Motor neuron (in vitro differentiated cells): ENCODE data around the gene OSBP2. TPM values are rescaled to one million over a fixed set of nuclear protein-coding genes. Genes with fewer than 3 reads are reported as not detected.
"Not testable (repeated sequence)": the region's sequence is repeated elsewhere in the genome, so short reads cannot be mapped to it uniquely, and the experiment has no call there.

Experiments
- ATAC-seq, 8 experiments: fragments of 200-7000 bp; cut with Tn5 transposase; replicated peaks in 6 of 8; 2 replicates each; pipeline ENCODE4 v1.8.0; 2021; ENCODE audit warnings: mild to moderate bottlenecking in 8 of 8, moderate library complexity in 8 of 8
- H3K27ac ChIP-seq, 2 donors: fragments of 250-450 bp; sonication (Bioruptor Pico); 2 replicates each; pipeline ENCODE4 v1.9.0; 2021; ENCODE audit warnings: antibody characterized with exemption in 2 of 2, mild to moderate bottlenecking in 2 of 2, moderate library complexity in 1 of 2
- H3K4me1 ChIP-seq, 2 donors: fragments of 250-450 bp; sonication (Bioruptor Pico); replicated peaks in 1 of 2; 2 replicates each; pipeline ENCODE4 v1.6.1; 2021; ENCODE audit warnings: antibody characterized with exemption in 2 of 2, mild to moderate bottlenecking in 2 of 2, moderate library complexity in 1 of 2
- H3K4me3 ChIP-seq, 5 donors: fragments of 250-450 bp; sonication (Bioruptor Pico); 2 replicates each; pipeline ENCODE4 v1.9.0; 2021; ENCODE audit warnings: antibody characterized with exemption in 5 of 5, mild to moderate bottlenecking in 5 of 5, moderate library complexity in 4 of 5
- WGBS, 10 experiments: fragments of 450-650 bp; shearing (Covaris generic); methylation state at CpG; one replicate each; pipeline ENCODE4 v1.0.0; 2022; 5-methylcytosine and 5-hydroxymethylcytosine counted together
- in situ Hi-C, 9 experiments: fragments of 400-800 bp; cut with MboI; loops; one replicate each; pipeline ENCODE4 v1.15.0; 2021; ENCODE audit warnings: low sequenced_read_pairs in 9 of 9, low pct_unique_long_range_greater_than_20kb in 2 of 9; ENCODE audit not compliant: unreplicated experiment in 9 of 9
- total RNA-seq, 8 experiments: library from RNA; unstranded; fragments of 300-600 nt; gene quantifications; 2 replicates each; pipeline versions ENCODE4 v1.2.3 to v1.2.4, GENCODE V29; 2022

The OSBP2 gene
- total RNA-seq, 8 experiments from 2014 or later, result 0.63 to 16.6 (median 5.4) TPM

- Histone ChIP-seq H3K4me3 (no peak overlapping the region), H3K4me1 (no peaks in the 10 kb centered on the region), H3K27ac (no peak overlapping the region)
- WGBS, 10 experiments, result 60 to 100% methylated on average over 1 to 2 of the region's 4 CpGs; no CpG with 5 or more reads in 8 of the 10 experiments
- in situ Hi-C loops, result loop anchor here in 3 of 9 experiments (25.0 kb wide), 3 partner anchors 117 to 158 kb away; partner anchors contain the start of gene SLC35E4 (in 2 of the 3)
- ATAC-seq, result no peak
Observed at GRCh38 chr22:30754521-30754920, 59.8 kb downstream of the OSBP2 start.

GRCh38 chr22:30754971-30755758 is 60.5 kb downstream of the OSBP2 start:
- 0 to 100% (median 75%) methylated on average over 1 to 5 of the region's 8 CpGs; no CpG with 5 or more reads in 1 of the 10 experiments for WGBS, 10 experiments
- H3K4me1 ChIP-seq, result no peaks in the 10 kb centered on the region
- in situ Hi-C loops, result loop anchor here in 4 of 9 experiments (5.0 to 25.0 kb wide), 4 partner anchors 118 to 157 kb away; partner anchors contain the start of gene SLC35E4 (in 2 of the 4)
- ATAC-seq, result peak; percentile 72 to 99 (median 85)
- no peak overlapping the region for H3K4me3 ChIP-seq
- H3K27ac ChIP-seq, result no peak overlapping the region

- in situ Hi-C loops, result loop anchor here in 4 of 9 experiments (5.0 to 25.0 kb wide), 4 partner anchors 118 to 157 kb away; partner anchors contain the start of gene SLC35E4 (in 2 of the 4)
- H3K27ac ChIP-seq, result no peak overlapping the region
- H3K4me1 ChIP-seq, result no peaks in the 10 kb centered on the region
- 82% methylated on average over 5 of the region's 7 CpGs; no CpG with 5 or more reads in 9 of the 10 experiments for WGBS, 10 experiments
- peak in 3 of 8 experiments; percentile 8 to 12 (median 9) for ATAC-seq
- H3K4me3 ChIP-seq, result no peak overlapping the region
Observed at GRCh38 chr22:30755759-30756124, 61.1 kb downstream of the OSBP2 start.

GRCh38 chr22:30763815-30764673 is 69.4 kb downstream of the OSBP2 start:
- Histone ChIP-seq H3K27ac (no peak overlapping the region), H3K4me1 (peaks cover 7 to 13% of the 10 kb centered on the region in 2 donors), H3K4me3 (no peak overlapping the region)
- ATAC-seq, result peak; percentile 74 to 92 (median 86)
- 0 to 60% (median 40%) methylated on average over 1 to 4 of the region's 12 CpGs; no CpG with 5 or more reads in 3 of the 10 experiments for WGBS, 10 experiments
- in situ Hi-C loops, result loop anchor here in 6 of 9 experiments (10.0 to 25.0 kb wide), 5 partner anchors 123 to 161 kb away; partner anchors contain the start of gene SLC35E4 (in 2 of the 6)

GRCh38 chr22:30767661-30768060 is 73.0 kb downstream of the OSBP2 start:
- no peak overlapping the region for H3K27ac ChIP-seq
- WGBS, 10 experiments, result 7 to 70% (median 40%) methylated on average over 1 to 3 of the region's 6 CpGs; no CpG with 5 or more reads in 3 of the 10 experiments
- ATAC-seq, result peak in 2 of 8 experiments; percentile 14
- peaks cover 7 to 13% of the 10 kb centered on the region in 2 donors for H3K4me1 ChIP-seq
- no peak overlapping the region for H3K4me3 ChIP-seq
- in situ Hi-C loops, result loop anchor here in 6 of 9 experiments (10.0 to 25.0 kb wide), 5 partner anchors 120 to 157 kb away; partner anchors contain the start of gene SLC35E4 (in 2 of the 6)

GRCh38 chr22:30770716-30771115 is 76.0 kb downstream of the OSBP2 start:
- in situ Hi-C loops, result loop anchor here in 3 of 9 experiments (10.0 to 25.0 kb wide), 4 partner anchors 117 to 144 kb away; partner anchors contain the start of gene SLC35E4 (in 2 of the 3)
- no peak for ATAC-seq
- WGBS, 10 experiments, result 20 to 100% (median 88%) methylated on average over 1 to 9 of the region's 9 CpGs; no CpG with 5 or more reads in 2 of the 10 experiments
- Histone ChIP-seq H3K27ac (no peak overlapping the region), H3K4me1 (peaks cover 7 to 13% of the 10 kb centered on the region in 2 donors), H3K4me3 (no peak overlapping the region)

GRCh38 chr22:30773919-30774318 is 79.2 kb downstream of the OSBP2 start:
- WGBS, 10 experiments, result 75 to 100% (median 93%) methylated on average over 1 to 5 of the region's 5 CpGs; no CpG with 5 or more reads in 2 of the 10 experiments
- H3K4me3 ChIP-seq, result no peak overlapping the region
- in situ Hi-C loops, result loop anchor here in 3 of 9 experiments (10.0 to 25.0 kb wide), 4 partner anchors 113 to 141 kb away; partner anchors contain the start of gene SLC35E4 (in 2 of the 3)
- H3K4me1 ChIP-seq, result no peaks in the 10 kb centered on the region
- no peak for ATAC-seq
- no peak overlapping the region for H3K27ac ChIP-seq

- 73 to 100% (median 93%) methylated on average over 1 to 4 of the region's 4 CpGs; no CpG with 5 or more reads in 1 of the 10 experiments for WGBS, 10 experiments
- Histone ChIP-seq H3K4me3 (no peak overlapping the region), H3K27ac (no peak overlapping the region), H3K4me1 (no peaks in the 10 kb centered on the region)
- in situ Hi-C loops, result loop anchor here in 3 of 9 experiments (10.0 to 25.0 kb wide), 4 partner anchors 113 to 140 kb away; partner anchors contain the start of gene SLC35E4 (in 2 of the 3)
- no peak for ATAC-seq
Observed at GRCh38 chr22:30774566-30774965, 79.9 kb downstream of the OSBP2 start.

- 11 to 100% (median 71%) methylated on average over 1 to 2 of the region's 3 CpGs; no CpG with 5 or more reads in 1 of the 10 experiments for WGBS, 10 experiments
- no peak overlapping the region for H3K4me3 ChIP-seq
- H3K4me1 ChIP-seq, result peaks cover 0 to 2% of the 10 kb centered on the region in 2 donors
- no peak for ATAC-seq
- no peak overlapping the region for H3K27ac ChIP-seq
- in situ Hi-C loops, result loop anchor here in 1 of 9 experiments (10.0 kb wide), 1 partner anchor 138 kb away; no protein-coding TSS in a partner anchor
Observed at GRCh38 chr22:30776476-30776875, 81.8 kb downstream of the OSBP2 start.

- ATAC-seq, result peak in 1 of 8 experiments; percentile 32
- not testable (repeated sequence) for H3K4me1 ChIP-seq, H3K27ac ChIP-seq, H3K4me3 ChIP-seq
- in situ Hi-C loops, result loop anchor here in 1 of 9 experiments (10.0 kb wide), 1 partner anchor 138 kb away; no protein-coding TSS in a partner anchor
- WGBS, 10 experiments, result 18 to 80% (median 53%) methylated on average over 1 to 4 of the region's 6 CpGs; no CpG with 5 or more reads in 5 of the 10 experiments
Observed at GRCh38 chr22:30777146-30777545, 82.5 kb downstream of the OSBP2 start.

- peak in 5 of 8 experiments; percentile 51 to 82 (median 56) for ATAC-seq
- Histone ChIP-seq H3K27ac (no peak overlapping the region), H3K4me3 (no peak overlapping the region), H3K4me1 (peaks cover 0 to 2% of the 10 kb centered on the region in 2 donors)
- WGBS, 10 experiments, result 0 to 100% (median 68%) methylated on average over 1 to 2 of the region's 3 CpGs; no CpG with 5 or more reads in 2 of the 10 experiments
- in situ Hi-C loops, result loop anchor here in 1 of 9 experiments (10.0 kb wide), 1 partner anchor 137 kb away; no protein-coding TSS in a partner anchor
Observed at GRCh38 chr22:30777587-30777986, 82.9 kb downstream of the OSBP2 start.

GRCh38 chr22:30778261-30778660 is 83.6 kb downstream of the OSBP2 start:
- no peak for ATAC-seq
- WGBS, 10 experiments, result 41 to 100% (median 80%) methylated on average over 1 to 4 of the region's 5 CpGs; no CpG with 5 or more reads in 5 of the 10 experiments

More at GRCh38 chr22:30778261-30778660, 83.6 kb downstream of the OSBP2 start:
- Histone ChIP-seq H3K27ac (no peak overlapping the region), H3K4me1 (peaks cover 0 to 2% of the 10 kb centered on the region in 2 donors), H3K4me3 (no peak overlapping the region)
- in situ Hi-C loops, result loop anchor here in 1 of 9 experiments (10.0 kb wide), 1 partner anchor 137 kb away; no protein-coding TSS in a partner anchor
